Stimulated activated CD8-positive, alpha-beta memory T cell treated with anti-CD3 and anti-CD28 coated beads, Interleukin-7, amount 100 ng/mL, for 48 hours (primary cell): Measurements from ENCODE around the gene TSC22D2.
"Not testable (repeated sequence)": the region's sequence is repeated elsewhere in the genome, so short reads cannot be mapped to it uniquely, and the experiment has no call there.

Experiments used
- DNase-seq, 2 donors: peaks; one replicate each; pipeline ENCODE4 v3.0.0-alpha.2; 2020; ENCODE audit warnings: low read depth in 1 of 2; ENCODE audit errors: extremely low read depth in 1 of 2

Gene TSC22D2

GRCh38 chr3:150479370-150479769 is 71.3 kb downstream of the TSC22D2 start:
- DNase-seq: no peak

- no peak for DNase-seq
Measured at GRCh38 chr3:150480877-150481276, 72.8 kb downstream of the TSC22D2 start.

- no peak for DNase-seq
Measured at GRCh38 chr3:150483226-150483625, 75.1 kb downstream of the TSC22D2 start.

- DNase-seq: no peak
Measured at GRCh38 chr3:150484410-150484809, 76.3 kb downstream of the TSC22D2 start.

- no peak for DNase-seq
Measured at GRCh38 chr3:150488867-150489266, 80.8 kb downstream of the TSC22D2 start.

- no peak for DNase-seq
Measured at GRCh38 chr3:150490277-150490986, 82.3 kb downstream of the TSC22D2 start.

GRCh38 chr3:150494411-150494977 is 86.4 kb downstream of the TSC22D2 start:
- no peak for DNase-seq

- DNase-seq: no peak
Measured at GRCh38 chr3:150495149-150495548, 87.1 kb downstream of the TSC22D2 start.

- no peak for DNase-seq
Measured at GRCh38 chr3:150495563-150496168, 87.6 kb downstream of the TSC22D2 start.

GRCh38 chr3:150497956-150498355 is 89.9 kb downstream of the TSC22D2 start:
- no peak for DNase-seq

- DNase-seq: not testable (repeated sequence)
Measured at GRCh38 chr3:150500960-150501359, 92.9 kb downstream of the TSC22D2 start.

GRCh38 chr3:150503402-150504099 is 95.5 kb downstream of the TSC22D2 start:
- no peak for DNase-seq

GRCh38 chr3:150504483-150504882 is 96.4 kb downstream of the TSC22D2 start:
- DNase-seq: no peak

GRCh38 chr3:150508401-150508800 is 100.3 kb downstream of the TSC22D2 start:
- no peak for DNase-seq

- DNase-seq: no peak
Measured at GRCh38 chr3:150509780-150510179, 101.7 kb downstream of the TSC22D2 start.

- no peak for DNase-seq
Measured at GRCh38 chr3:150511122-150511821, 103.2 kb downstream of the TSC22D2 start.

GRCh38 chr3:150515210-150515609 is 107.1 kb downstream of the TSC22D2 start:
- DNase-seq: no peak
